ENCODE results near the gene STING1. TPM values are rescaled to one million over a fixed set of nuclear protein-coding genes. Genes with fewer than 3 reads are reported as not detected.

The STING1 gene
- total and polyA plus RNA-seq, 2 experiments from 2014 or later = 72.6 to 75.0 TPM

GRCh38 chr5:139459451-139459934 is 23.1 kb downstream of the STING1 start:
- Histone ChIP-seq H3K79me2 (ENCODE audit: insufficient read depth) (no peaks in the 10 kb centered on the region), H3K27me3 (replicated peaks; ENCODE audit: insufficient read depth) (no peaks in the 10 kb centered on the region), H3K9me2 (ENCODE audit: insufficient read depth) (no peaks in the 10 kb centered on the region), H3K36me3 (ENCODE audit: low read depth) (no peaks in the 10 kb centered on the region), H3K4me1 (ENCODE audit: insufficient read depth) (peaks cover 29% of the 10 kb centered on the region), H3K9me3 (ENCODE audit: low read depth) (no peaks in the 10 kb centered on the region), H4K20me1 (ENCODE audit: insufficient read depth) (no peaks in the 10 kb centered on the region), H2AFZ (peak overlapping the region; percentile 61; the same call in 1 of the 2 replicates), H3K4me2 (ENCODE audit: unreplicated experiment) (no peak overlapping the region), H3F3A (ENCODE audit: insufficient read depth) (peaks cover 7% of the 10 kb centered on the region; the same call in 1 of the 2 replicates), H3K4me3 (no peak overlapping the region), H3K9ac (no peak overlapping the region), H3K27ac (peak overlapping the region; percentile 60; the same call in 1 of the 2 replicates)
- DNase-seq = no peak
- in situ Hi-C loops (cut with MboI) = no loop called here
- 81 to 85% methylated on average over 8 of the region's 8 CpGs for WGBS, 2 experiments (ENCODE audit: low coverage in 1 of 2, low lambda C conversion rate in 2 of 2, missing lambda C conversion rate in 2 of 2)
- TF ChIP-seq EZH2 (IDR thresholded peaks at IDR 0.05; ENCODE audit: insufficient read depth, poor library complexity, severe bottlenecking) (no peak), EZH2phosphoT487 (IDR thresholded peaks at IDR 0.05; ENCODE audit: insufficient read depth, low read depth) (no peak)

- H3K9me2 ChIP-seq (ENCODE audit: insufficient read depth) = no peaks in the 10 kb centered on the region
- WGBS, 2 experiments (ENCODE audit: low coverage in 1 of 2, low lambda C conversion rate in 2 of 2, missing lambda C conversion rate in 2 of 2) = 41 to 44% methylated on average over 8 of the region's 8 CpGs
- H3K27ac ChIP-seq = peak overlapping the region; percentile 60
- H3K9ac ChIP-seq = no peak overlapping the region; the same call in 1 of the 2 replicates
- no peaks in the 10 kb centered on the region for H3K27me3 ChIP-seq (replicated peaks; ENCODE audit: insufficient read depth)
- H3K79me2 ChIP-seq (ENCODE audit: insufficient read depth) = no peaks in the 10 kb centered on the region
- H3K4me2 ChIP-seq (ENCODE audit: unreplicated experiment) = no peak overlapping the region
- H4K20me1 ChIP-seq (ENCODE audit: insufficient read depth) = no peaks in the 10 kb centered on the region
- peaks cover 29% of the 10 kb centered on the region for H3K4me1 ChIP-seq (ENCODE audit: insufficient read depth)
- no peak overlapping the region for H3K4me3 ChIP-seq
- no peaks in the 10 kb centered on the region for H3K36me3 ChIP-seq (ENCODE audit: low read depth)
- peak overlapping the region; percentile 61 for H2AFZ ChIP-seq
- no peaks in the 10 kb centered on the region for H3K9me3 ChIP-seq (ENCODE audit: low read depth)
- in situ Hi-C loops (cut with MboI) = no loop called here
- TF ChIP-seq EZH2phosphoT487 (IDR thresholded peaks at IDR 0.05; ENCODE audit: insufficient read depth, low read depth) (no peak), EZH2 (IDR thresholded peaks at IDR 0.05; ENCODE audit: insufficient read depth, poor library complexity, severe bottlenecking) (no peak)
- peaks cover 7% of the 10 kb centered on the region; the same call in 1 of the 2 replicates for H3F3A ChIP-seq (ENCODE audit: insufficient read depth)
- peak; percentile 94 for DNase-seq
Observed at GRCh38 chr5:139458580-139459407, 23.8 kb downstream of the STING1 start.

GRCh38 chr5:139457653-139458306 is 24.8 kb downstream of the STING1 start:
- Histone ChIP-seq H3K9ac (no peak overlapping the region), H3K27ac (no peak overlapping the region), H3K27me3 (replicated peaks; ENCODE audit: insufficient read depth) (no peaks in the 10 kb centered on the region), H3F3A (ENCODE audit: insufficient read depth) (peaks cover 7% of the 10 kb centered on the region; the same call in 1 of the 2 replicates), H3K4me2 (ENCODE audit: unreplicated experiment) (no peak overlapping the region), H4K20me1 (ENCODE audit: insufficient read depth) (no peaks in the 10 kb centered on the region), H2AFZ (no peak overlapping the region), H3K9me2 (ENCODE audit: insufficient read depth) (no peaks in the 10 kb centered on the region), H3K36me3 (ENCODE audit: low read depth) (no peaks in the 10 kb centered on the region), H3K4me3 (no peak overlapping the region), H3K9me3 (ENCODE audit: low read depth) (no peaks in the 10 kb centered on the region), H3K79me2 (ENCODE audit: insufficient read depth) (no peaks in the 10 kb centered on the region), H3K4me1 (ENCODE audit: insufficient read depth) (peaks cover 29% of the 10 kb centered on the region)
- TF ChIP-seq EZH2 (IDR thresholded peaks at IDR 0.05; ENCODE audit: insufficient read depth, poor library complexity, severe bottlenecking) (no peak), EZH2phosphoT487 (IDR thresholded peaks at IDR 0.05; ENCODE audit: insufficient read depth, low read depth) (no peak)
- DNase-seq = no peak
- WGBS, 2 experiments (ENCODE audit: low coverage in 1 of 2, low lambda C conversion rate in 2 of 2, missing lambda C conversion rate in 2 of 2) = 94 to 96% methylated on average over 5 of the region's 5 CpGs
- in situ Hi-C loops (cut with MboI) = no loop called here

- H3K27me3 ChIP-seq (replicated peaks; ENCODE audit: insufficient read depth) = no peaks in the 10 kb centered on the region
- H3K9me2 ChIP-seq (ENCODE audit: insufficient read depth) = no peaks in the 10 kb centered on the region
- DNase-seq = no peak
- H3K36me3 ChIP-seq (ENCODE audit: low read depth) = no peaks in the 10 kb centered on the region
- no peaks in the 10 kb centered on the region for H3K9me3 ChIP-seq (ENCODE audit: low read depth)
- no peak overlapping the region for H3K9ac ChIP-seq
- TF ChIP-seq EZH2 (IDR thresholded peaks at IDR 0.05; ENCODE audit: insufficient read depth, poor library complexity, severe bottlenecking) (no peak), EZH2phosphoT487 (IDR thresholded peaks at IDR 0.05; ENCODE audit: insufficient read depth, low read depth) (no peak)
- 97 to 99% methylated on average over 5 of the region's 5 CpGs for WGBS, 2 experiments (ENCODE audit: low coverage in 1 of 2, low lambda C conversion rate in 2 of 2, missing lambda C conversion rate in 2 of 2)
- H2AFZ ChIP-seq = no peak overlapping the region
- in situ Hi-C loops (cut with MboI) = no loop called here
- H3K4me1 ChIP-seq (ENCODE audit: insufficient read depth) = peaks cover 26% of the 10 kb centered on the region
- H4K20me1 ChIP-seq (ENCODE audit: insufficient read depth) = no peaks in the 10 kb centered on the region
- no peaks in the 10 kb centered on the region for H3K79me2 ChIP-seq (ENCODE audit: insufficient read depth)
- H3F3A ChIP-seq (ENCODE audit: insufficient read depth) = peaks cover 7% of the 10 kb centered on the region; the same call in 1 of the 2 replicates
- H3K4me3 ChIP-seq = no peak overlapping the region
- no peak overlapping the region for H3K27ac ChIP-seq
- H3K4me2 ChIP-seq (ENCODE audit: unreplicated experiment) = no peak overlapping the region
Observed at GRCh38 chr5:139457241-139457640, 25.3 kb downstream of the STING1 start.

All from GM23248 (cell line).